Gastrocnemius medialis (tissue), 4 donors: Measurements from ENCODE around the gene LZTR1.

Source experiments
- POLR2A ChIP-seq, 2 donors: fragments of 450-650 bp; IDR thresholded peaks; one replicate each; pipeline ENCODE4 v1.6.1; 2017; ENCODE audit warnings: antibody characterized with exemption in 2 of 2, mild to moderate bottlenecking in 2 of 2, moderate library complexity in 2 of 2
- TF ChIP-seq, protein P1 (sequence below), 5 experiments: fragments of 450-650 bp in 3 of 5; fragments of 200-600 bp in 2 of 5; sonication (generic) in 2 of 5; IDR thresholded peaks in 4 of 5; conservative IDR thresholded peaks in 1 of 5; 1 replicate in 4 of 5; 2 replicates in 1 of 5; pipeline ENCODE4 v1.5.1; 2016 to 2019; ENCODE audit warnings: antibody characterized with exemption in 5 of 5, mild to moderate bottlenecking in 3 of 5, moderate library complexity in 3 of 5

DNA sequence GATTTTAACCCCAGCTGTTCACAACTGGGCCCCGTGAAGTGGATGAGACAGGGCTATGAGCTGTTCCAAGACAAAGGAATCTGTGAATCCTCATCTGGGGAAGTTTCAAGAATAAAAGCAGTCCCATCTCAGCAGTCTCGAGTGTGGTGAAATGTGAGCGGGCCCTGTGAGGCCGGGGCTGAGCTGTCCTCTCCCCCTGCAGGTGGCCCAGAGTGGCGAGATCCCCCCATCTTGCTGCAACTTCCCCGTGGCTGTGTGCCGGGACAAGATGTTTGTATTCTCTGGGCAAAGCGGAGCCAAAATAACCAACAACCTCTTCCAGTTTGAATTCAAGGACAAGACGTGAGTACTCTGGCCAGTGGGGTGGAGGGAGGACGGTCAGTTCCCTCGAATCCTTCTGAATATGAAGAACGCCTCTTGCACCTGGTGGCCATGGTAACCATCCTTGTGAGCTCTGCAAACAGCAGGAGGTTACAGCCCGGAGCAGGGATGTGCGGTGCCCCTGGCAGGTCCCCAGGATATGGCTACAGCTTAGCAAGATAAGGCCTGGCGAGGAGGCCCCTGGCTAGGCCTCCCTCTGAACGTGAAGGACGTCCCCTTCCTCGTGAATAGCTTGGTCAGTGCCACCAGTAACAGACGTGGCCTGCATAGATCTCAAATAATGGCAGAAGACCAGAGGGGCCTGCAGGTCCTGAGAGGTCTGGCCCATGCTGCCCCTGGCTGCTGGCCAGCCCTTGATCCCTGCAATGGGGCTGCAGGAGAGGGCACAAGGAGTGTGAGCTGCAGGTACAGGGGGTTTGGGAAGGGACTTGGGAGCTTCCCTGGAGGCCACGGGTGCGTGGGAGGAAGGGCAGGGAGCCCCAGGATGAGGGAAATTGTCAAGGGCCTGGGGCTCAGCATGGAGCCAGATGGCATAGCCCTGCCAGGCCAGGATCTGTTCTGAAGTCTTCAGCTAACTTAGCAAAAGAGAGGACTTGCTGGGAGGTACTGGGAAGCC is 8.4 kb downstream of the LZTR1 start:
- TF ChIP-seq, protein P1, sequence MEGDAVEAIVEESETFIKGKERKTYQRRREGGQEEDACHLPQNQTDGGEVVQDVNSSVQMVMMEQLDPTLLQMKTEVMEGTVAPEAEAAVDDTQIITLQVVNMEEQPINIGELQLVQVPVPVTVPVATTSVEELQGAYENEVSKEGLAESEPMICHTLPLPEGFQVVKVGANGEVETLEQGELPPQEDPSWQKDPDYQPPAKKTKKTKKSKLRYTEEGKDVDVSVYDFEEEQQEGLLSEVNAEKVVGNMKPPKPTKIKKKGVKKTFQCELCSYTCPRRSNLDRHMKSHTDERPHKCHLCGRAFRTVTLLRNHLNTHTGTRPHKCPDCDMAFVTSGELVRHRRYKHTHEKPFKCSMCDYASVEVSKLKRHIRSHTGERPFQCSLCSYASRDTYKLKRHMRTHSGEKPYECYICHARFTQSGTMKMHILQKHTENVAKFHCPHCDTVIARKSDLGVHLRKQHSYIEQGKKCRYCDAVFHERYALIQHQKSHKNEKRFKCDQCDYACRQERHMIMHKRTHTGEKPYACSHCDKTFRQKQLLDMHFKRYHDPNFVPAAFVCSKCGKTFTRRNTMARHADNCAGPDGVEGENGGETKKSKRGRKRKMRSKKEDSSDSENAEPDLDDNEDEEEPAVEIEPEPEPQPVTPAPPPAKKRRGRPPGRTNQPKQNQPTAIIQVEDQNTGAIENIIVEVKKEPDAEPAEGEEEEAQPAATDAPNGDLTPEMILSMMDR (IDR thresholded peaks at IDR 0.05 in 4 of 5, conservative IDR thresholded peaks at IDR 0.05 in 1 of 5) = no peak
- no peak for TF ChIP-seq POLR2A (IDR thresholded peaks at IDR 0.05)
